ENCODE results near the gene NDRG2.

Gene NDRG2

GRCh38 chr14:20997564-20997963, 27.3 kb downstream of the NDRG2 start:
- DNase-seq (ENCODE audit: low spot score) = no peak
- H3K4me3 ChIP-seq = no peak overlapping the region
- TF ChIP-seq CTCF (IDR thresholded peaks at IDR 0.05) = no peak
- H3K27ac ChIP-seq = no peak overlapping the region

GRCh38 chr14:20997115-20997514, 27.7 kb downstream of the NDRG2 start:
- DNase-seq (ENCODE audit: low spot score) = no peak
- H3K27ac ChIP-seq = no peak overlapping the region
- no peak for TF ChIP-seq CTCF (IDR thresholded peaks at IDR 0.05)
- no peak overlapping the region for H3K4me3 ChIP-seq

GRCh38 chr14:20996521-20996920, 28.3 kb downstream of the NDRG2 start:
- no peak overlapping the region for H3K27ac ChIP-seq

GRCh38 chr14:20989787-20990600, 34.9 kb downstream of the NDRG2 start, which contains the start of gene METTL17:
METTL17 (plus strand) TSS chr14:20989980; CDS start chr14:20990003, 23 bp downstream.
- Histone ChIP-seq H3K4me3 (peak within 1 kb of the TSS; percentile 79), H3K27ac (peak within 1 kb of the TSS; percentile 82 to 89)
- DNase-seq (ENCODE audit: low spot score) = peak; percentile 96
- no peak for TF ChIP-seq CTCF (IDR thresholded peaks at IDR 0.05)

More at GRCh38 chr14:20996521-20996920, 28.3 kb downstream of the NDRG2 start:
- H3K4me3 ChIP-seq = no peak overlapping the region
- no peak for DNase-seq (ENCODE audit: low spot score)
- no peak for TF ChIP-seq CTCF (IDR thresholded peaks at IDR 0.05)

DNA sequence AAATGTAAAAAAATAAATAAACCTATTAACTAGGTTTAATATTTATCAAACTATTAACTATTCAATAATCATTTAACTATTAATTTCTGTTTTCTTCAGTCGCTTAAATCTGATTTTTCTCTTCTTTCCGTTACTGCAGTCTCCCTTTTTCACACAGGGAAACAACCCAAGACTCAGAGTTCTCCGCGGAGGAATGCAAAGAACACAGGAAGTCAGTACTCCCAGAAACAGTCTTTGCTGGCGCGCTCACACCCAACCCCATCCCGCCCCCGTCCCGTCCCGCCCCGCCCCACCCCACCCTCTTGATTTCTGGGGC, 35.4 kb downstream of the NDRG2 start:
- Histone ChIP-seq H3K27ac (peak overlapping the region; percentile 82 to 89), H3K4me3 (peak overlapping the region; percentile 79)
- no peak for TF ChIP-seq CTCF (IDR thresholded peaks at IDR 0.05)

DNA sequence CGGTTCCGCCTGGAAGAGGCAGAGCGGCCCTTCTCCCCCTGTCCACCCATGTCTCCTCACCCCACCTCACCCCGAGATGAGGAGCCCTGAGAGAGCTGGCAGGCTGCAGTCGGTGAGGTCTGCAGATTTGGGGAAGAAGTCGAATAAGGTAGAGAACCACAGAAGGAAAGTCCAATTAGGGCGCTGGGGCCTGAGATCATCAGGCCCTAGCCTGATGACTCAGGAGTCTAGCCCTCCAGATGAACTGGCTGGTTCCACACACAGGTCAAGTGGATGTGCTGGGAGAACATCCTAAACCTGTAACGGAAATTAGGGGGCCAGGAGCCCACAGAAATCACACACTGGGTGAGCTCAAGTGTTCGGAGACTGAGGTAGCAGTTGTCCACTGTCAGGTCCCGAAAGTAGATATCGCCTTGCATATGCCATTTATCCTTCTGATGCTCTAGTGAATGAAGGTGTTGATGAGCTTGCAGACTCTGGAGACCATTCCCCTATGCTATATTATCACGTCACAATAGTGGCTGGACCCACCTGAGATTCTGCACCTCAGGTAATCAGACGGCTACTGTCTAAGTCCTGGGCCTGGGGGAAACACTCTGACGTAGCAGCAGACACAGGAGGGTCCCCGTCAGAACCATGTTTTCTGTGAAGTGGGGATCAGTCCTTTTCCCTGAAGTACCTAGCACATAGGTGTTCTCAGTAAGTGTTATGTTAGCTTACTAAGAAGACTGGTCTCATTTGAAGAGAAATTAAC, 36.0 kb downstream of the NDRG2 start:
- H3K27ac ChIP-seq = peak overlapping the region; percentile 82 to 89
- peak overlapping the region; percentile 79 for H3K4me3 ChIP-seq
- no peak for DNase-seq (ENCODE audit: low spot score)
- TF ChIP-seq CTCF (IDR thresholded peaks at IDR 0.05) = no peak

More for the DNA sequence above, 35.4 kb downstream of the NDRG2 start:
- DNase-seq (ENCODE audit: low spot score) = no peak

Measured in coronary artery (tissue), 2 donors.